Vagina (tissue), 2 donors: ENCODE data around the gene SERPINB8.

Source experiments
- POLR2A ChIP-seq, 2 donors: fragments of 450-650 bp; IDR thresholded peaks; one replicate each; pipeline ENCODE4 v1.6.1; 2017; ENCODE audit warnings: antibody characterized with exemption in 2 of 2, mild to moderate bottlenecking in 2 of 2, moderate library complexity in 2 of 2
- POLR2AphosphoS5 ChIP-seq, 2 donors: sonication (generic); formaldehyde crosslinking; IDR thresholded peaks; one replicate each; pipeline ENCODE4 v1.9.0; 2017; ENCODE audit warnings: antibody characterized with exemption in 2 of 2, mild to moderate bottlenecking in 2 of 2, low read depth in 1 of 2; ENCODE audit not compliant: insufficient read depth in 1 of 2
- TF ChIP-seq, protein P1 (sequence below), 3 experiments: fragments of 450-650 bp in 2 of 3; fragments of 200-600 bp in 1 of 3; sonication (generic) in 1 of 3; IDR thresholded peaks; one replicate each; pipeline ENCODE4 v1.5.1; 2017 to 2019; ENCODE audit warnings: antibody characterized with exemption in 3 of 3, mild to moderate bottlenecking in 2 of 3, moderate library complexity in 2 of 3

DNA sequence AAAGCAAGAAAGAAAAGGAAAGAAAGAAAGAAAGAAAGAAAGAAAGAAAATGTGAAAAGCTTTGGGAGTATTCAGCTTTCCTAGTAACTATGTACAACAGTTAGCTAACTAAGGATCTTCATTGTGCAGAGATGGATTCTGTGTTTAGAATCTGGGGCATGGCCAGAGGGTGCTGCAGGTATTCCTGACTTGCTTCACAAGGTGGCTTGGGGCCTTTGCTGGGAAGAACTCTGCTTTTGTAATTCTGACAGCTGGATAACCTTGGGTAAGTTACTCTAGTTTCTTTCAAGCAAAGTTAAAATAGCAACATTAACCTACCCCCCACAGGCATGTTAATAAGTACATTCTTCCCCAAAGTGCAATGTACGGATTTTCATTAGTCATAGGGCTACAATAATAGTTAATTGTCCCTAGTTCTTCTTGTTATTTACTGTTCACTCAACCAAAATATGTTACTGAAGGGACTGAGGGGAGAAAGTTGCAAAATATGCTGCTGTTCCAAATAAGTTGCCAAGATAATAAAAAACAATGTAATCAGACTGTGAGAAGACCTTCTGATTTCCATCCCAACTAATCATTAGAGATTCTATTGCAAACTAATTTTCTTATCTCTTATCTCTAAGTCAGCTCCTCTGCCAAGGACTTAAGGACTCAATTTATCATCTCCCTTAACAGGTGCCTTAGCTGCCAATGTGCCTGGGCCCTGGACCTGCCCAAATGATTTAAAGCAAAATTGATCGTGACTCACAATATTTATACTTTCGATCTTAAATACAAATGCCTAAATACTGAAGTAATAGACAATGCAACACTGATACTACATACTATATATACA lies 50.3 kb downstream of the SERPINB8 start:
- TF ChIP-seq POLR2AphosphoS5 (IDR thresholded peaks at IDR 0.05; ENCODE audit: insufficient read depth in 1 of 2, low read depth in 1 of 2) = no peak
- TF ChIP-seq, protein P1, sequence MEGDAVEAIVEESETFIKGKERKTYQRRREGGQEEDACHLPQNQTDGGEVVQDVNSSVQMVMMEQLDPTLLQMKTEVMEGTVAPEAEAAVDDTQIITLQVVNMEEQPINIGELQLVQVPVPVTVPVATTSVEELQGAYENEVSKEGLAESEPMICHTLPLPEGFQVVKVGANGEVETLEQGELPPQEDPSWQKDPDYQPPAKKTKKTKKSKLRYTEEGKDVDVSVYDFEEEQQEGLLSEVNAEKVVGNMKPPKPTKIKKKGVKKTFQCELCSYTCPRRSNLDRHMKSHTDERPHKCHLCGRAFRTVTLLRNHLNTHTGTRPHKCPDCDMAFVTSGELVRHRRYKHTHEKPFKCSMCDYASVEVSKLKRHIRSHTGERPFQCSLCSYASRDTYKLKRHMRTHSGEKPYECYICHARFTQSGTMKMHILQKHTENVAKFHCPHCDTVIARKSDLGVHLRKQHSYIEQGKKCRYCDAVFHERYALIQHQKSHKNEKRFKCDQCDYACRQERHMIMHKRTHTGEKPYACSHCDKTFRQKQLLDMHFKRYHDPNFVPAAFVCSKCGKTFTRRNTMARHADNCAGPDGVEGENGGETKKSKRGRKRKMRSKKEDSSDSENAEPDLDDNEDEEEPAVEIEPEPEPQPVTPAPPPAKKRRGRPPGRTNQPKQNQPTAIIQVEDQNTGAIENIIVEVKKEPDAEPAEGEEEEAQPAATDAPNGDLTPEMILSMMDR (IDR thresholded peaks at IDR 0.05) = no peak
- TF ChIP-seq POLR2A (IDR thresholded peaks at IDR 0.05) = no peak
